Measurements from ENCODE around the gene GRIK3.

GRCh38 chr1:36942148-36942547 is 92.2 kb downstream of the GRIK3 start:
- TF ChIP-seq CTCF (IDR thresholded peaks at IDR 0.05; ENCODE audit: low read depth, low read length, missing input control) (no peak), HNF4G (IDR thresholded peaks at IDR 0.05) (no peak), RAD21 (IDR thresholded peaks at IDR 0.05) (no peak), MAX (IDR thresholded peaks at IDR 0.05) (no peak), RXRA (IDR thresholded peaks at IDR 0.05) (no peak), JUND (IDR thresholded peaks at IDR 0.05) (no peak), YY1 (IDR thresholded peaks at IDR 0.05) (no peak)

Data from liver (tissue), 3 donors.